ENCODE results near the gene SEPTIN10.

The SEPTIN10 gene

DNA sequence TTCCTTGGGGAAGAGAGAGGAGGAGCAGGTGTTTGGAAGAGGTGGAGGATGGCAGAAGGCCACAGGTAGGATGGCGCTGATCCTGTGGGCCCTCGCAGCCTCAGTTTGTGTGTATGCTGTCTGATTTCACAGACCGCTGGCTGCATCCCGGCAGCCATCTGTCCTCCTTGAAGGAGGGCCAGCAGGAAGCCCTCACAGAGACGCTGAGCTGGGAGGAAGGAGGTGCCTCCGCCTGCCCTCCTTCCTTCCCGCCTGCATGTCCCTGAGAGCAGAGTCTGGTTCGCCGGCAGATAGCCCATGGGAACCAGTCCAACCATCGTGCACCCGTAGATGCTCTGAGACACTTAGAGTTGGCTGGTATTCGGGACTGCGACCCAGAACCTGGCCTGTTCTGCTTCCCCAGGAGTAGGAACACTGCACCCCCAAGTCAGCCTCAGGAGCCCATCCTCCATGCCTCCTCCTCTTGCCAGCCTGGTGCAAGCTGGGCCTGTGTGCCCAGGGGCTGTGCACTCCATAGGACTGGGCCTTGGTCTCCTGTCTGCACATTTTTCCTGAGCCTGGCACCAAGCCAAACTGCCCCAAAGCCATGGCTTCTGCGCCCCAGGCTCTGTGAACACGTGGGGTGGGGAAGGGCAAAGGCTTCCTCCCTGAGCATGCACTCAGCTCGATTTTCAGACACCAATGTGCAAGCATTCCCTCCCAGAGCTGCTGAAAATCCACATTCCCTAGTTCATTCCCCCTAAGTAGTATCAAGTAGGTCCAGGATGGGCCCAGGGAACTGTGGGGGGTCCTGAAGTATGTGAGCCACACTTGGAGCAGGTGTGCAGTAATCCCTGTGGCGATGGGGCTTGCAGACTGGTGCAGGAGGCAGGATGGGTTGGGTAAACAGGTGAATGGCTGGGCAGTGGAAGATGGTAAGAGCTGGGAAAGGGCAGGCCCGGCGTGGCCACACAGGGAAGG lies 115.6 kb downstream of the SEPTIN10 start:
- no peak overlapping the region for H3K4me3 ChIP-seq (ENCODE audit: low read depth in 1 of 2, low read length in 2 of 2)
- H3K27ac ChIP-seq (ENCODE audit: low read length), result no peak overlapping the region
- H3K9me3 ChIP-seq (ENCODE audit: control insufficient read depth in 1 of 2, low read length in 2 of 2), result no peaks in the 10 kb centered on the region
- H3K36me3 ChIP-seq (ENCODE audit: control insufficient read depth in 1 of 2, insufficient read depth in 2 of 2, low read length in 2 of 2), result peaks cover 0 to 4% of the 10 kb centered on the region in 2 donors
- H3K27me3 ChIP-seq (ENCODE audit: low read depth, low read length), result no peaks in the 10 kb centered on the region
- peaks cover 0 to 12% of the 10 kb centered on the region in 2 donors for H3K4me1 ChIP-seq (ENCODE audit: control insufficient read depth in 1 of 2, insufficient read depth in 2 of 2, low read length in 2 of 2)

DNA sequence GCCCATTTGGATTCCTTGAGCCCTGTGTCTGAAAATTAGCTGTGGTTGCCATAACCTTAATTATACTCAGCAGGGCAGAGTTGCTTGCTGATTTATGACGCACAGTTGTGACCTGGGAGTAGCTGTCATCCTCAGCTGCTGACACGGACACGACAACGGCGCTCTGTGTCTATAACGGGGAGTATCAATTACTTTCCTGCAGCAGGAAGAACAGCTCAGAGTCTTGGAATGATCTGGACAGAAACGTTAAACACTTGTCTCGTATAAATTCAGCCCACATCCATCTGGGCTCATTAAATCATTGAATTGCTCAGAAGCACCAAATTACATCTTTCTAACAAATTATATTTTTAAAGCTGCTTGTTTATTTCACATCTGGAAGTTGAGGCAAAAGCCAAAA lies 116.3 kb downstream of the SEPTIN10 start:
- Histone ChIP-seq H3K4me3 (ENCODE audit: low read depth in 1 of 2, low read length in 2 of 2) (no peak overlapping the region), H3K9me3 (ENCODE audit: control insufficient read depth in 1 of 2, low read length in 2 of 2) (no peaks in the 10 kb centered on the region), H3K27me3 (ENCODE audit: low read depth, low read length) (no peaks in the 10 kb centered on the region), H3K27ac (ENCODE audit: low read length) (no peak overlapping the region), H3K4me1 (ENCODE audit: control insufficient read depth in 1 of 2, insufficient read depth in 2 of 2, low read length in 2 of 2) (peaks cover 0 to 12% of the 10 kb centered on the region in 2 donors), H3K36me3 (ENCODE audit: control insufficient read depth in 1 of 2, insufficient read depth in 2 of 2, low read length in 2 of 2) (peaks cover 0 to 5% of the 10 kb centered on the region in 2 donors)

DNA sequence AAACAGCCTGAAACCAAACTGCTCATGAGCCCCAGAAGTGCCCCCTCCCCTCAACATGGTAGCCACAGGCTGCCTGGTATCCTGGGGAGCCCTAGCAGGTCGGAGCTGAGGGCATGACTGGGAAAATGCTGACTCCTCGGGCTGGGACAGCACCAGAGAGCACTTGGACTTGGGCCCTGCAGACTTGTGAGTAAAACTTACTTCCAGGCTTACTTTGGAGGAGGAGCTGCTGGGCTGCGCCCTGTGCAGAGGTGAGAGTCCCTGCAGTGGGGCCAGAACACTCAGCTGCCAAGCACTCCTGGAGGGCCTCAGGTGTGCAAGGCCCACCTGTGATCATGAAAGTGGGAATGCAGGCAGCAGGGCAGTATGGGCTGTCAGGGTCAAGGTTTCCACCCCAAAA lies 119.4 kb downstream of the SEPTIN10 start:
- Histone ChIP-seq H3K36me3 (ENCODE audit: control insufficient read depth in 1 of 2, insufficient read depth in 2 of 2, low read length in 2 of 2) (peaks cover 0 to 15% of the 10 kb centered on the region in 2 donors), H3K4me1 (ENCODE audit: control insufficient read depth in 1 of 2, insufficient read depth in 2 of 2, low read length in 2 of 2) (peaks cover 0 to 12% of the 10 kb centered on the region in 2 donors), H3K27me3 (ENCODE audit: low read depth, low read length) (no peaks in the 10 kb centered on the region), H3K4me3 (ENCODE audit: low read depth in 1 of 2, low read length in 2 of 2) (no peak overlapping the region), H3K9me3 (ENCODE audit: control insufficient read depth in 1 of 2, low read length in 2 of 2) (no peaks in the 10 kb centered on the region), H3K27ac (ENCODE audit: low read length) (no peak overlapping the region)

DNA sequence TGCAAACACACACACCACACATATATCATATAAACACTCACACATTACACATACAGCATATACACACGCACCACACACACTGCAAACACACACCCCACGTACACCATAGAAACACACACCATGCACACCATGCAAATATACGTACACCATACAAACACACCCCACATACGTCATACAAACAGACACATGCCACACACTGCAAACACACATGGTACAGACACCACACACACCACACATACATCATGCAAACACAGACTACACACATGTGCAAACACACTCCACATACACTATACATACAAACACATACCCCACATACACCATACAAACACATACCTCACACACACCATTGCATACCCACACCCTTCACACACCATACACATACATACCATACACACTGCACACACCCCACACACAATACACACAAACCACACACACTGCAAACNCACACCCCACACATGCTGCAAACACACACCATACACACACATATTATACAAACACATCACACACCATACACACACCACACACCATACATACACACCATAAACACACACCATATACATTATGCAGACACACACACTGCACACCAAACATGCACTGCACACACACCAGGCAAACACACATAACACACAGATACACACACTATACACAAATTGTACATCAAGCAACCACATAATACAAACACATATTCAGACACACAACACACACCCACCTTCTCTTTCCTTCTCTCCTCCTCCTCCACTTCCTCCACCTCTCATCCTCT lies 120.4 kb downstream of the SEPTIN10 start:
- H3K27me3 ChIP-seq (ENCODE audit: low read depth, low read length), result no peaks in the 10 kb centered on the region
- peaks cover 0 to 15% of the 10 kb centered on the region in 2 donors for H3K36me3 ChIP-seq (ENCODE audit: control insufficient read depth in 1 of 2, insufficient read depth in 2 of 2, low read length in 2 of 2)
- no peak overlapping the region for H3K27ac ChIP-seq (ENCODE audit: low read length)
- no peak overlapping the region for H3K4me3 ChIP-seq (ENCODE audit: low read depth in 1 of 2, low read length in 2 of 2)
- no peaks in the 10 kb centered on the region for H3K9me3 ChIP-seq (ENCODE audit: control insufficient read depth in 1 of 2, low read length in 2 of 2)
- peaks cover 0 to 12% of the 10 kb centered on the region in 2 donors for H3K4me1 ChIP-seq (ENCODE audit: control insufficient read depth in 1 of 2, insufficient read depth in 2 of 2, low read length in 2 of 2)

Measured in muscle layer of duodenum (tissue), 2 donors.